ENCODE results near the gene KCNQ4. TPM values are rescaled to one million over a fixed set of nuclear protein-coding genes. Genes with fewer than 3 reads are reported as not detected.

Gene KCNQ4
- total and polyA plus RNA-seq, 2 of the 4 experiments (the other 2 are of a cell fraction), result 0.07 TPM; not detected in 1

DNA sequence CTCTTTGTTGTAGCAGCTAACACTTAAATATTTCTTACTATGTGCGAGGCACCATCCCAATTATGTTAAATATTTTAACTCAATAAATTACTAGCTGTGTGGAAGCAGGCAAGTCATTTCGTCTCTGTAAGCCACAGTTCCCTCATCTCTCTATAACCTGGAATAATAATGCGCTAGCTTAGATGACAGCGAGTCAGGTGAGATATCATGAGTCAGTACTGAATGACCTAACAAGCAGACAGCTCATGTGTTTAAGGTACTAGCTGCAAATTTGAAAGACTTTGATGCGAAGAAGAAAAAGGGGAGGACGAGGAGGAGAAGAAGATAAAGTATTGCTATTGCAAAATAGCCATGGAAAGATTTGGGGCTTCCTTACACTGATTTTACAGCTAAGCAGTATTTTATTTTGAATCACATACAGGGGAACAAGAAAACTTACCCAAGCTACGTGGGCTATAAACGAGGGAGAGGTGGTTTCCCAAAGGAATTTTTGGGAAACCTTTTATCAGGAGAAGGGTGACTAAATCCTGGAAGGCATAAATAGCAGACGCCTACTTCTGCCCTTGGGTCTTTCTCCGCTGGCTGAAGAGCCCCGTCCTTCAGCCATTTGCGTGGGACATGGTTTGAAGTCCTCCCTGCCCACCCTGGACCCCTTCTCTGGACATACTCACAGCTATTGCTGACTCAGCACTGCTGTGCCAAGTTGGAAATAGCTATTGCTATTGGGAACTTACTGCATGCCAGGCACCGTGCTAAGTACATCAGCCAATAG is 69.7 kb downstream of the KCNQ4 start:
- DNase-seq (no peak), ATAC-seq (ENCODE audit: low read depth) (no peak)
- Histone ChIP-seq H4K8ac (ENCODE audit: low read depth in 2 of 2, low read length in 2 of 2) (no peak overlapping the region), H3K4me2 (ENCODE audit: low read depth, low read length) (no peak overlapping the region), H2BK20ac (ENCODE audit: low read depth, low read length) (no peak overlapping the region), H3K56ac (ENCODE audit: extremely low read depth, insufficient read depth, low read length) (no peak overlapping the region), H3K4me3 (ENCODE audit: insufficient read depth, low read depth, low read length) (no peak overlapping the region), H3K23ac (ENCODE audit: low read depth, low read length) (no peak overlapping the region), H3K79me1 (ENCODE audit: low read depth in 1 of 2, low read length in 2 of 2) (no peaks in the 10 kb centered on the region), H3K27me3 (ENCODE audit: control insufficient read depth, insufficient read depth, low read length) (peaks cover 2% of the 10 kb centered on the region; the same call in 1 of the 2 replicates), H3K9me1 (ENCODE audit: insufficient read depth, low read length) (no peaks in the 10 kb centered on the region), H2AFZ (replicated peaks; ENCODE audit: low read length, poor library complexity) (no peak overlapping the region), H4K5ac (ENCODE audit: low read depth, low read length) (no peak overlapping the region), H3K9me3 (ENCODE audit: control insufficient read depth, insufficient read depth, low read length) (no peaks in the 10 kb centered on the region), H2BK5ac (ENCODE audit: low read depth, low read length, poor library complexity, severe bottlenecking) (no peak overlapping the region), H2AK5ac (ENCODE audit: low read depth, low read length) (no peak overlapping the region), H3K18ac (ENCODE audit: low read depth, low read length) (no peak overlapping the region), H2AK9ac (replicated peaks; ENCODE audit: low read depth, low read length, poor library complexity) (no peak overlapping the region), H2BK120ac (ENCODE audit: low read depth, low read length) (no peak overlapping the region), H4K91ac (ENCODE audit: insufficient read depth, low read depth, low read length) (no peak overlapping the region), H2BK15ac (ENCODE audit: low read depth, low read length) (no peak overlapping the region), H3K14ac (replicated peaks; ENCODE audit: low read depth, low read length) (no peak overlapping the region), H4K20me1 (ENCODE audit: insufficient read depth, low read length) (no peaks in the 10 kb centered on the region; the same call in 1 of the 2 replicates), H3K27ac (ENCODE audit: insufficient read depth, low read length) (no peak overlapping the region), H3K9ac (ENCODE audit: low read depth, low read length) (no peak overlapping the region), H3K36me3 (ENCODE audit: control insufficient read depth, insufficient read depth, low read length) (no peaks in the 10 kb centered on the region), H3K4me1 (ENCODE audit: control insufficient read depth, insufficient read depth, low read length) (no peaks in the 10 kb centered on the region), H3K4ac (ENCODE audit: low read depth, low read length) (no peak overlapping the region)
- ChIA-PET CTCF (interaction anchor here (0.7 to 1.8 kb wide), 3 partner anchors 95 to 100 kb away, joined by 3 to 7 read pairs (median 6); no protein-coding TSS in a partner anchor), POLR2A (ENCODE audit: unreplicated experiment) (no interaction called here)
- WGBS, 2 experiments (ENCODE audit: extremely low coverage in 2 of 2, insufficient read length in 1 of 2), result 17% methylated on average over 1 of the region's 13 CpGs; no CpG with 5 or more reads in 1 of the 2 experiments
- in situ Hi-C loops (cut with MboI; ENCODE audit: low sequenced_read_pairs), result no loop called here
- TF ChIP-seq MAFK (IDR thresholded peaks at IDR 0.05; ENCODE audit: low read depth, low read length) (peak; percentile 98), POLR2A (IDR thresholded peaks at IDR 0.05; ENCODE audit: low read depth, low read length) (no peak)
- BruUV-seq (replicated peaks), result no TSS peak
- dilution Hi-C loops (cut with HindIII; ENCODE audit: low sequenced_read_pairs, unreplicated experiment), result no loop called here
- intact Hi-C loops (cut with micrococcal nuclease), result loop anchor here (5.0 kb wide), 2 partner anchors 226 to 321 kb away; partner anchors contain the start of gene ZNF684

Data from IMR-90 (cell line).